BJ (cell line): ENCODE data around the gene SAMD11. TPM values are rescaled to one million over a fixed set of nuclear protein-coding genes. Genes with fewer than 3 reads are reported as not detected.
"Not testable (repeated sequence)": the region's sequence is repeated elsewhere in the genome, so short reads cannot be mapped to it uniquely, and the experiment has no call there.

Experiments used
- CTCF ChIA-PET: fragments of 350-600 bp; formaldehyde crosslinking; extraction: SDS; loops from one replicate; lab custom pipeline; 2021; ENCODE audit warnings: antibody characterized with exemption, inconsistent platforms; lab: Yijun Ruan, JAX
- POLR2A ChIA-PET: fragments of 300-600 bp; sonication (Branson Sonifier 250); formaldehyde crosslinking; extraction: SDS; loops from one replicate; lab custom pipeline; 2021; ENCODE audit warnings: antibody characterized with exemption; lab: Charles Lee
- DNase-seq: peaks from one replicate; pipeline ENCODE4 v3.0.0-alpha.2; 2011; ENCODE audit warnings: low read depth
- H3K27me3 ChIP-seq: 2 replicates; pipeline ENCODE4 v1.6.0; 2011; ENCODE audit warnings: low read length; ENCODE audit not compliant: control insufficient read depth, insufficient read depth
- H3K36me3 ChIP-seq: 2 replicates; pipeline ENCODE4 v1.5.1; 2011; ENCODE audit warnings: low read length; ENCODE audit not compliant: control insufficient read depth, insufficient read depth
- H3K4me3 ChIP-seq: 2 replicates; pipeline ENCODE4 v1.5.1; 2011; ENCODE audit warnings: low read depth, mild to moderate bottlenecking, control low read depth, low read length
- polyA plus RNA-seq: library from polyadenylated mRNA; depleted of rRNA; stranded (reverse); fragments of >200 nt; gene quantifications from 2 replicates; pipeline ENCODE4 v1.2.3, GENCODE V29; 2011
- TF ChIP-seq, protein P1 (sequence below): IDR thresholded peaks from 2 replicates; pipeline ENCODE4 v1.5.1; 2011; ENCODE audit warnings: low read depth, mild to moderate bottlenecking, control low read depth, inconsistent platforms, low read length, moderate library complexity; ENCODE audit not compliant: insufficient read depth

SAMD11 gene
- polyA plus RNA-seq, 1 experiment, result 10.0 TPM

DNA sequence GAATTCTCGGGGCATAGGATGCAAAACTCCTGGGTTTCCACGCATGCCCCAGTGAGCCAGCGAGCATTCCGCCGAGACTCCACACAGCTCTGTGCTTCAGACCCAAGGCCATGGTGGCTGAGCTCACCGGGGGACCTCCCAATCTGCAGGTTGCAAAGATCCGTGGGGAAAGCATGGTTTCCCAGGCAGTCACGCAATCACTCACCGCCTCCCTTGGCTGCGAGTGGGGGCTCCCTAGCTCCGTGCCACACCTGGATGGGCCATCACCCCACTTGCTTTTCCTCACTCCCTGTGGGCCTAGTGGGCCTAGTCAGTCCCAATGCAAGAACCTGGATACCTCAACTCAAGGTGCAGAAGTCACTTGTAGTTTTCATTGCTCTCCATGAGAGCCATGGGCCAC, 37.0 kb upstream of the SAMD11 start:
- ChIA-PET CTCF (interaction anchor here (1.5 kb wide), 1 partner anchor 17 kb away, joined by 5 read pairs; no protein-coding TSS in a partner anchor), POLR2A (no interaction called here)
- Histone ChIP-seq H3K36me3 (no peaks in the 10 kb centered on the region), H3K27me3 (peaks cover 9% of the 10 kb centered on the region), H3K4me3 (no peak overlapping the region)
- TF ChIP-seq, protein P1, sequence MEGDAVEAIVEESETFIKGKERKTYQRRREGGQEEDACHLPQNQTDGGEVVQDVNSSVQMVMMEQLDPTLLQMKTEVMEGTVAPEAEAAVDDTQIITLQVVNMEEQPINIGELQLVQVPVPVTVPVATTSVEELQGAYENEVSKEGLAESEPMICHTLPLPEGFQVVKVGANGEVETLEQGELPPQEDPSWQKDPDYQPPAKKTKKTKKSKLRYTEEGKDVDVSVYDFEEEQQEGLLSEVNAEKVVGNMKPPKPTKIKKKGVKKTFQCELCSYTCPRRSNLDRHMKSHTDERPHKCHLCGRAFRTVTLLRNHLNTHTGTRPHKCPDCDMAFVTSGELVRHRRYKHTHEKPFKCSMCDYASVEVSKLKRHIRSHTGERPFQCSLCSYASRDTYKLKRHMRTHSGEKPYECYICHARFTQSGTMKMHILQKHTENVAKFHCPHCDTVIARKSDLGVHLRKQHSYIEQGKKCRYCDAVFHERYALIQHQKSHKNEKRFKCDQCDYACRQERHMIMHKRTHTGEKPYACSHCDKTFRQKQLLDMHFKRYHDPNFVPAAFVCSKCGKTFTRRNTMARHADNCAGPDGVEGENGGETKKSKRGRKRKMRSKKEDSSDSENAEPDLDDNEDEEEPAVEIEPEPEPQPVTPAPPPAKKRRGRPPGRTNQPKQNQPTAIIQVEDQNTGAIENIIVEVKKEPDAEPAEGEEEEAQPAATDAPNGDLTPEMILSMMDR, result no peak
- no peak for DNase-seq

DNA sequence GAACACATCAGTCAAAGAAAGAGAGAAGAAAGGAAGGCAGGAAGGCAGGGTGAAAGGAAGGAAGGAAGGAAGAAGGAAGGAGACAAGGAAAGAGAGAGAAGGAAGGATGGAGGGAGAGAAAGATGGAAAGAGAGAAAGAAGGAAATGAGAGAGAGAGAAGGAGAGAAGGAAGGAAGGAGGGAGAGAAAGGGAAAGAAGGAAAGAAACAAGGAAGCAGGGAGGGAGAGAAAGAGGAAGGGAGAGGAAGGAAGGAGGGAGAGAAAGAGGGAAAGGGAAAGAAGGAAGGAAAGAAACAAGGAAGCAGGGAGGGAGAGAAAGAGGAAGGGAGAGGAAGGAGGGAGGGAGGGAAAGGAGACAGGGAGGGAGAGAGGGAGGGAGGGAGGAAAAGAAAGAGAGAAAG, 35.4 kb upstream of the SAMD11 start:
- TF ChIP-seq, protein P1, result no peak
- no peak overlapping the region for H3K4me3 ChIP-seq
- CTCF ChIA-PET, result no interaction called here
- no peaks in the 10 kb centered on the region for H3K36me3 ChIP-seq
- peaks cover 9% of the 10 kb centered on the region for H3K27me3 ChIP-seq
- DNase-seq, result no peak
- POLR2A ChIA-PET, result no interaction called here

GRCh38 chr1:889774-890173, 33.9 kb upstream of the SAMD11 start:
- POLR2A ChIA-PET, result not testable (repeated sequence)
- CTCF ChIA-PET, result interaction anchor here (1.0 kb wide), 1 partner anchor 15 kb away, joined by 4 read pairs; no protein-coding TSS in a partner anchor

DNA sequence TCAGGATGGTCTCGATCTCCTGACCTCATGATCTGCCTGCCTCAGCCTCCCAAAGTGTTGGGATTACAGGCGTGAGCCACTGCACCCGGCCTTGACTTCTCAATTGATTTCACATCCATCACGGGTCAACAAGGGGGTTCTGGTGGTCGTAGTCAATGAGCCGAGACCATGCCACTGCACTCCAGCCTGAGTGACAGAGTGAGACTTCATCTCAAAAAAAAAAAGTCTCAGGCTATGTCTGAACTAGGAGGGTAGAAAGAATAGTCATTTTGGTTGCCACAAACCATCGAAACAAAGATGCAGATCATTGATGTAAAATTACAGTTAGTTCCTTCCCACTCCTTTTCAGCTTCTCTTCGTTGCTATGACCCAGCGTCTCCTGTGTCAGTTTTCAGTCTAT, 33.5 kb upstream of the SAMD11 start:
- CTCF ChIA-PET, result interaction anchor here (1.0 kb wide), 1 partner anchor 15 kb away, joined by 4 read pairs; no protein-coding TSS in a partner anchor
- H3K4me3 ChIP-seq, POLR2A ChIA-PET, DNase-seq, H3K36me3 ChIP-seq: not testable (repeated sequence)
- H3K27me3 ChIP-seq, result peaks cover 12% of the 10 kb centered on the region

More at GRCh38 chr1:889774-890173, 33.9 kb upstream of the SAMD11 start:
- not testable (repeated sequence) for H3K36me3 ChIP-seq, DNase-seq, H3K4me3 ChIP-seq
- peaks cover 12% of the 10 kb centered on the region for H3K27me3 ChIP-seq

DNA sequence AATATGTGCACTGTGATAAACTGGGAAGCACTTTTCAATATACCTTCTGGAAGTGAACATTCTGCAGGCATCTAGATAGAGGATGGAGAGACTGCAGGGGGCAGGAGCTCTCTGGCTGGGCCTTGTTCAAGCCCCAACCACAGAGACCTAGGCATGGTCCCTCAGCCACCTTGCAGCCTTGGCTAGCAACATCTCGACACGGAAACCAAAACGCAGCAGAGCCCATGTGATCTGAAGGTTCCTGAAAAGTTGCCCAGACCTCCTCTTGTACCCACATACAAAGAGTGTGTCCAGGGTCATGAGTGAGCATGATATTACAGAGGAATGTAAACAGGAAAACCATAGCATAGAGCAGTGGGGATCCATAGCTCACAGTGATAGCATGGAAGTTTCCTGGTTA, 33.1 kb upstream of the SAMD11 start:
- no peak for DNase-seq
- TF ChIP-seq, protein P1, result no peak
- ChIA-PET CTCF (no interaction called here), POLR2A (no interaction called here)
- Histone ChIP-seq H3K36me3 (no peaks in the 10 kb centered on the region), H3K27me3 (peaks cover 12% of the 10 kb centered on the region), H3K4me3 (no peak overlapping the region)

GRCh38 chr1:897226-897625, 26.5 kb upstream of the SAMD11 start:
- POLR2A ChIA-PET, result no interaction called here
- Histone ChIP-seq H3K27me3 (peaks cover 8% of the 10 kb centered on the region; the same call in 1 of the 2 replicates), H3K4me3 (no peak overlapping the region), H3K36me3 (no peaks in the 10 kb centered on the region)
- no peak for DNase-seq
- TF ChIP-seq, protein P1, result no peak
- CTCF ChIA-PET, result no interaction called here

DNA sequence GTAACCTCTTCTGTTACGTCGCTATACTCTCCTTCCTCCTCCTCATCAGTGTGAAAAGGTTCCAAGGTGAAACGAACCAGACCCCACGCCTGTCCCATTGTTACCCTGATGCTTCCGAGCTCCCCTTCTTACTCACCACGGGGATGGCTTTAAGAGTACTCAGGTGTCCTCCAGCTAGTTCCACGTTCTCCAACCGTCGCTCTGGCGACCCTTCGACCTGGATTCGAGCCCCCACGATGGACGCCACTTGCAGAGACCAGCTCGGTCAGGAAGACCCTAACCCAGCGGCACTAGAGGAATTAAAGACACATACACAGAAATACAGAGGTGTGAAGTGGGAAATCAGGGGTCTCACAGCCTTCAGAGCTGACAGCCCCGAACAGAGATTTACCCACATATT, 25.8 kb upstream of the SAMD11 start:
- H3K36me3 ChIP-seq, H3K4me3 ChIP-seq, H3K27me3 ChIP-seq, DNase-seq, POLR2A ChIA-PET: not testable (repeated sequence)
- CTCF ChIA-PET, result interaction anchor here (0.9 kb wide), 1 partner anchor 40 kb away, joined by 3 read pairs; no protein-coding TSS in a partner anchor
